ENCODE data around the gene SNRNP25.

SNRNP25 gene

DNA sequence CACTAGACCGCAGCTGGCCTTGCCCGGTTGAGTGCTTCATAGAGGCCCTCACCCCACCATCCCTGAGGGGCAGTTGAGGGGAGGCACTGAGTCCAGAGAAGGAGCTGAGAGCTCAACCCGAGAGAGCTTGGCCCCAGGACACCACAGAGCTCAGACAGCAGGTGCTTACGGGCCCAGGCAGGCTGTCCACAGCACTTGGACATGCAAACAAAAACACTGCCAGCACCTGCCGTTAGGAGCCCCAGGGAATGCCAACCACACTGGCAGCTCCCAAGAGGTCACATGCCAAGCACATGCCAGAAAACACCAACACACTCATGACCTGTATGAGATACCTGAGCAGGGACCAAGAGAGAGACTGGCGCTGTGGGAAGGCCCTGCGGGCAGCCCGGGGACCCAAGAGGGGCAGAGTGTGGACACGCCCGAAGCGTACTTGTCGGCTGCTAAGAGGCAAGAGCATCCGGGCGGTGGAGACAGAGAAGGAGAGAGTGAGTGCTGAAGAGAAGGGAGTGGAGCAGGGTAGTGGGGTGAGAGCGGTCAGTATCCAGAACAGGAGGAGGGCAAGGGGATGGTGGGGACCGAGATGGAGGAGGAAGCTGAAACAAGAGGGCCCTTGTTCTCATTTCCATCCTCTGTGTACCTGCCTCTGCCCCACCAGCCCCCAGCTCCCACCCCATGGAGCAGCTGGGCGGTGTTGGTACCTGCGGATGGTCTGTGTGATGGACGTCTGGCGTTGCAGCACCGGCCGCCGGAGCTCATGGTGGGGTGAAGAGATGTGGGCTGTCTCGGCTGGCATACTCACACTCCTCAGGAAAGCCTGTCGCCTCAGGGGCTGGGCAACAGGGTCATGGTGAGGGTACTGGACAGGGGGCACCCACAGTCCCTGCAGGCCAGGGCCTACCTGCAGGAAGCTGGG lies 10.6 kb downstream of the SNRNP25 start:
- DNase-seq (ENCODE audit: low read depth): no peak

DNA sequence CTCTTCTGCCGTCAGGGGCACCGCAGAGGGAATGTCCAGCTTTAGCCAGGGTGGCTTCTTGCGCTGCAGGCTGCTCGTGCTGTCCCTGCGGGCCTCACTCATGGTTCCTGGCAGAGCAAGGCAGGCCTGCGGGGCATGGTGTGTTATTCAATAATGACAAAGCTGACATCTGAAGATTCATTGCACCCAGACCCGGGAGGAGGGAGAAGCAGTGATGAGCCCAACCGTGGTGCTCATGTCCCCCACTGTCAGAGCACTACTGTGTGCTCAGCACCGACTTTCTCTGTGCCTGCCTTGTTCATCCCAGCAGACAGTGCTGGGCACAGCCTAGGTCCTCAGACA lies 11.3 kb downstream of the SNRNP25 start:
- DNase-seq (ENCODE audit: low read depth): no peak

DNA sequence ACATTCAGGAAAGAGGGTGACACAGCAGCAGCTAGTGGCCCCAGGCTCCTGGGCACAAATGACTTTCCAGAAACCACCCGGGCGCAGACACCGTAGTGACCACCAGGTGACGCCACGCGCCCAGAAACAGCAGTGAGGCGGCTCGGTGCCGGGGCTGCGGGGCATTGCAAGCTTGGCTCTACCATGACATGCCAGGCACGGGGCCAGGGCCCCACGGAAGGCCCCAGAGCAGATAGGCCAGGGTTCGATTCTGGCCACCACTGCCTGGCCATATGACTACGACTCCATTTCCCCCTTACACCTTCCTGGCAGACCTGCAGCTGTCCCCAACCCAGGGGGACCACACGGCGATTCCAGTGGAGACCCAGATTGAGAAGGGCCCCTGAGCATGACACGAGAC lies 12.1 kb downstream of the SNRNP25 start:
- peak; percentile 77 for DNase-seq (ENCODE audit: low read depth)

DNA sequence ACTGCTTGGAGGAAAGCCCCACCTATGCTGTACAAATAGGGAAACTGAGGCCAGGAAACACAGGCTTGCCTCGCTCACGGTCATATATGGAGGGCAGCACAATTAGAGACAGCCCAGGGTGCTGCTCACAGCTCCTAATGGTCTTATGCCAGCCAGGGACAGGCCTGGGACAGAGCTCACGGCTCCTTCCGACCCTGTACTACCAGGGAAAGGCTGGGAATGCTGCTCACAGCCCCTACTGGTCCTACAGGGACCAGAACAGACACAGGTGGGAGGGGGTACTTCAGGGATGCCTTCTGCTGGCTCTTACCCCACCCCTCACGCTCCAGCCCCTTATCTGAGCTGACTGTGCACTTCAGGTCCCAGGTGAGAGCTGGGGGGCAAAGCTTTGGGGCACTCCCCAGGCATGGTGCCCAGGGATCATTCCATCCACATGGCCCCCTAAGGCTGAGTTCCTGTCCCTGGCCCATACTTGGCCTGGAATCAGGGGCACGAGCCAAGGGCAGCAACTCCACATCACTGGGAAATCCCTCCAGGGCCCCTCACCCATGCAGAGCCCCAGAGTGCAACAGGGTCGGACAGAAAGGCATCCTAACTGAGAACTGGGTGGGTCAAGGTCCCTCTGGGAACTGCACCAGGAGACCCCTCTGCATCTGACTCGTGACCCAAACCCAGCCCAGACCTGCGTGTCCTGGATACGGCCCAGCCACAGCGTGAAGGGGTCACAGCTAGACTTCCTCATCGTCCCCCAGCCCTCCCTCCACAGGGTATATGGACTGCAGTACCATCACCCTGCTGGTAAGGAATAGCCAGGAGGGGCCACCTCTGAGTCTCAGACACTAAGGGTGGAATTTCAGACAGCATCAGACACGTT lies 12.9 kb downstream of the SNRNP25 start:
- DNase-seq (ENCODE audit: low read depth): no peak

DNA sequence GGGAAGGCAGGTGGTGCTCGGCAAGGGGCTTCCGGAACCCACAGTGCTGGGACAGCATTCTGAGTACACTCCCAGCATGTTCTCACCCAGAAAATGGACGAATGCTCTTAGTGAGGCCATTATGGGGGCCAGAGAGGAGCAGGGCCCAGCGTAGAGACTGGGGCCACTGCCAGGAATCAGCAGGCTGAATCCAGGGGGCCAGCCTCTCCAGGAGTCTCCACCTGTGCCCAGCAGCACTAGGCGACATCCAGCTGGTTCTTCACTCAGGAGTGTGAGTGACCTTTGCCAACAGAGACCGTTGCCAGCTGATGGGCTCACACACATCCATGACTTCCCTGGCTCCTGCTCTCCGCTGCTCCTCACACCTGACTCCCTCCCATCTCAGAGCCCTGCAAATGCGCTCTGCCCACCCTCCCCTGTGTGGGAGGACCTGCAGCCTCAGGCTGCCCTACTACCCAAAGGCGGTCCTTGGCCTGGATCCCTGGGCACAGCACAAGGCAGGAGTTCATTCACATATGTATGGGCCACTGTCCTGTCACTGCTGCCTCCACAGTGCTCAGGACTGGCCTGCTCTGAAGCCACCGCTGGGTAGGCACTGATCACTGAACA lies 13.7 kb downstream of the SNRNP25 start:
- DNase-seq (ENCODE audit: low read depth): no peak

DNA sequence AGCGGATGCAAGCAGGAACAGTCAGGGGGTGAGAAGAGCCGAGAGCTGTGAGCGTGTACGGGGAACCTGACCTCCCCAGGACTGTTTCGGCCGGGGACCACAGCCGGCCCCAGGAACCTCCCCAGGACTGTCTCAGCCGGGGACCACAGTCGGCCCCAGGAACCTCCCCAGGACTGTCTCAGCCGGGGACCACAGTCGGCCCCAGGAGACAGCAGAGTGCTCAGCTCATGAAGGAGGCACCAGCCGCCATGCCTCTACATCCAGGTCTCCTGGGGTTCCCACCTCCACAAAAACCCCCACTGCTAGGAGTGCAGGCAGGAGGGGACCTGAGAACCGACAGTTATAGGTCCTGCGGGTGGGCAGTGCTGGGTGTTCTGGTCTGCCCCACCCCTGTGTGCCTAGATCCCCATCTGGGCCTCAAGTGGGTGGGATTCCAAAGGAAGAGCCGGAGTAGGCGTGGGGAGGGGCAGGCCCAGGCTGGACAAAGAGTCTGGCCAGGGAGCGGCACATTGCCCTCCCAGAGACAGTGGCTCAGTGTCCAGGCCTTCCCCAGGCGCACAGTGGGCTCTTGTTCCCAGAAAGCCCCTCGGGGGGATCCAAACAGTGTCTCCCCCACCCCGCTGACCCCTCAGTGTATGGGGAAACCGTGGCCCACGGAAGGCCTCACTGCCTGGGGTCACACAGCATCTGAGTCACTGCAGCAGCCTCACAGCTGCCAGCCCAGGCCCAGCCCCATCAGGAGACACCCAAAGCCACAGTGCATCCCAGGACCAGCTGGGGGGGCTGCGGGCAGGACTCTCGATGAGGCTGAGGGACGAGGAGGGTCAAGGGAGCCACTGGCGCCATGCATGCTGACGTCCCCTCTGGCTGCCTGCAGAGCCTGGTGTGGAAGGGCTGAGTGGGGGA lies 14.5 kb downstream of the SNRNP25 start:
- DNase-seq (ENCODE audit: low read depth): no peak

DNA sequence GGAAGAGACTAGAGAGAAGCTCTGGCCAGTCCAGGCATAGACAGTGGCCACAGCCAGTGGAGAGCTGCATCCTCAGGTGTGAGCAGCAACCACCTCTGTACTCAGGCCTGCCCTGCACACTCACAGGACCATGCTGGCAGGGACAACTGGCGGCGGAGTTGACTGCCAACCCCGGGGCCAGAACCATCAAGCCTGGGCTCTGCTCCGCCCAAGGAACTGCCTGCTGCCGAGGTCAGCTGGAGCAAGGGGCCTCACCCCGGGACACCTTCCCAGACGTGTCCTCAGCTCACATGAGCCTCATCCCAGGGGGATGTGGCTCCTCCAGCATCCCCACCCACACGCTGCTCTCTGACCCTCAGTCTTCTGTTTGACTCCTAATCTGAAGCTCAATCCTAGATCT lies 15.6 kb downstream of the SNRNP25 start:
- DNase-seq (ENCODE audit: low read depth): no peak

DNA sequence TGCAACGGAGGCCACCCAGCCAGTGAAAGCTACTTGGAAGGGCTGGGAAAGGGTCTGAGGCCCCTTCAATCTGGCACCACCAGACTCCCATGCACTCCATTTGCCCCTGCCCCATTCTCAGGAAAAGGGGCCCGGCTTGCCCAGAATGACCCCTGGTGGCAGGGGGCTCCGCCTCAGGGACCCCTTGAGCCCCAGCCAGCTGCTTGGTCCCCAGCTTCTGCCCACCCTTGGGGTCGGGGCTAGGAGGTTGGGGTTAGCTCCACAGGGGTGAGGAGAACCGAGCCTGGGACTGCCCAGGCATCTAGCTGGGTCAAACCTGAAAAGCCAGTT lies 17.5 kb downstream of the SNRNP25 start:
- no peak for DNase-seq (ENCODE audit: low read depth)

DNA sequence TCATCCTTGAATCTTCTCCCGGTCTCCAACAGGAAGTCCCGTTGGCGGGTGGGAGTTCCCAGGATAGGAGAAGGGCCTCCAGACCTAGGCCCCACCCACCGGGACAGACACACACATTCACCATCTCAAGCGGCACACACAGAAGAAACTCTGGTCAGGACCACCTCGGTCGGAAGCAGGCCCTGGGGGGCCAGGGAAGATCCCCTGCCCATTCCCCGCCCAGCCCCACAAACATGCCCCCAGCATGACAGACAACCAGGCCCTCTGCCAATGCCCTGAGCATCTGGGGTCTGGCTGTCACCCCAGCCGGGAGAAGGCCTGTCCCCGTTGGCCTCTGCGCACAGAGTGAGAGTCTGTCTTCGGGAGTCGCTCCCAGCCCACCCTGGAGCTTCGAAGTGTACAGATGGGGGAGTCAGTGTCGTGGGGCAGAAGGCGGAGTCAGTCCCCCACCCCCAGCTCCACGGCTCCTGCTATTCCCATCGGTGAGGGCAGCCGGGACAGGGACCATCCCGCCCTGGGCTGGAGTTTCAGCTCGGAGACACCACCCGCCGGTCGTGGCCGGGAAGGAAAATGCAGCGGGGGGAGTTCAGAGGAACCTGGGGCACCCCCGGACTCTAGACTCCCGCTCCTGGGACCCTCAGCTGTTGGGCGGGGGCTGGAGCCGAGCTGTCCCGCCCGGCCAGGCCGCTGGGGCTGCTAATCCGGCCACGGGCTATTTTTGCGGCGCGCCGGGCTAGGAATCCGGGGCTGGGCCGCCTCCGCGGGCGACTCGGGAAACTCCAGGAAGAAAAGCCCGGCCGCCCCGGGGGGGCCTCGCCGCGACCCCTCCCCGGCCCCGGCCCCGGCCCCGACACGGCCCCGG lies 18.1 kb downstream of the SNRNP25 start:
- no peak for DNase-seq (ENCODE audit: low read depth)

DNA sequence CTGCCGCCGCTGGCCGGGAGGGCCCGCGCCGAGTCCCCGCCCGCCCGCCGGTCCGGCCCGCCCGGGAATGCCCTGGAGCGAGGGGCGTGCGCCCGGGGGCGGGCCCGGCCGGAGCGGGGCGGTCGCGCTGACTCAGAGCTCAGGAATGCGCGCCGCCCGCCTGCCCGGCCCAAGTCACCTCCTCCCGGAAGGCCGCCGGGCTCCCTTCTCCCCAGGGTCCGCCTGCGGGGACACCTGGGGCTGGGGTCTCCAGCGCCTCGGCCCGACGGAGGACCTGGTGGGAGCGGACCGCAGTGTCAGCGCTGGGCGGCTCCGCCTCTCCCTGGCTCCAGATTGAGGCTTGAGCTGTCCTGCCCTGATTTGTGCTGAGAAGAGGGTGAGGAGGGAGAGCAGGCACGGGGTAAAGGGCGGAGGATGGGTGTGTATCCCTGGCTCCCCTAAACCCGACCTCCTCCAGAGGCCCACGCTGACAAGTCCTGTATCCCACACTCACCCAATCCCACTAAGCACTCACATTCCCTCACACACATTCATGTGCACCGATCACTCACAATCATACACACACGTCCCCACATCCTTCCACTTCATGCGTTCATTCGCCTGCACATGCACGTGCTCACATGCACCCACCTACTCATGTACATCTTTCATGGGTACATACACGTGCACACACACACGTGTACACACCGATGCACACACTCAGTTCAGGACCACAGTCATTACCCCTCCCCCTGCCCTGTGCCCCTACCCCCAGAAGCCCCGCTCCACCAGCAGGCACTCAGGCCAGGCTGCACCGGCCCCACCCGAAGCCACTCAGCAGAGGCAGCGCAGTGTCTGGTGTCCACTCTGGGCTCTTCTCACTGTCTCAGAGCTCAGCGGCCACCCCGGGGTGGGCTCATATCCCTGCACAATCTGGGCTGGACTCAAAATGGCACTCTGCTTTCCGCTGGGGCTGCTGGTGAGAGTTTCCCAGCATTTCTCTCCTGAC lies 19.2 kb downstream of the SNRNP25 start, which contains the start of gene RHBDF1:
TSS of gene RHBDF1 (minus strand) at position 71 of the 988 bp plus-strand sequence. CDS start 7,616 bp downstream, outside the sequence.
- no peak for DNase-seq (ENCODE audit: low read depth)

DNA sequence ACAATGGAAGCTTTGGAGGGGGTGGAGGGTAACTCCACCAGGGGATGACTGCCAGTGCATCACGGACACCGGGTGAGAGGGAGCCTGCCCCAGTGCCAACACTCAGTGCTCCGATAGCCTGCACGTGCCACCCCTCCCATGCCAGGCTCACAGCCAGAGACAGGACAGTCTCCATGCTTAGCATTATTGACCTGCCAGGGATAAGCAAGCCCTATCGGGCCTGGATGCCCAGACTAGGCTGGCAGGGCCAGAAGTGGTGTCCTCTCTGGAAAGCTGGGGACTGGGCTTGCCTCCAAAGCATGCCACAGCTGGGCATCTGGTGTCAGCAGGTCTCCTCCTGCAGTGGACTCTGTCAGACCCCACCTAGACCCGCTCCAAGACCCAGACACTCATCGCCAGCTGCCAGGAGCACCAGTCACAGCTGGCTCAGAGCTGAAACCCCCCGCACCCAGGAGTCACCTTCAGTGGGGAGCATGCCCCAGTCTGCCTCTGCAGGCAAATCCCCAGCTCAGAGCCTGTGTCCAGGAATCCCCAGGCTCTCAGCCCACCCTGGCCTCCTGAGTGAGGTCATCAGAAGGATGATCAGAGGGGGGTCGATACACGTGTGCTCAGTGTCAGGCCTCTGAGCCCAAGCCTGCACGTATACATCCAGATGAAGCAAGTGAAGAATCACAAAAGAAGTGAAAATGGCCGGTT lies 20.6 kb downstream of the SNRNP25 start:
- DNase-seq (ENCODE audit: low read depth): no peak

DNA sequence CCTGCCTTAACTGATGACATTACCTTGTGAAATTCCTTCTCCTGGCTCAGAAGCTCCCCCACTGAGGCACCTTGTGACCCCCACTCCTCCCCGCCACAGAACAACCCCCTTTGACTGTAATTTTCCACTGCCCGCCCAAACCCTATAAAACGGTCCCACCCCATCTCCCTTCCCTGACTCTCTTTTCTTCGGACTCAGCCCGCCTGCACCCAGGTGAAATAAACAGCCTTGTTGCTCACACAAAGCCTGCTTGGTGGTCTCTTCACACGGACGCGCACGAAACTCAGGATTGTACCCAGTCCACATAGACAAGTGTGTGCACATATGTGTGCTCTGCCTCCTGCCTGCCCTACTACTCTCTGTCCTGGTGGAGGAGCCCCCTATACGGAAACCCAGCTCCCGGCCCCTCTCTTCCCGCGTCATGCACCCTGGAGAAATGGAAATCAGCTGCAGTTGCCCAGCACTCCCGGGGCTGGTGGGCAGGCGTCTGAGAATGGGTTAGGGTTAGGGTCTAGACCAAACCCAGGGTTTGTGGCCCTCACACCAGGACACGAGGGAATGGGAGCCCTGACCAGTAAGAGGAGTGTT lies 21.2 kb downstream of the SNRNP25 start:
- DNase-seq (ENCODE audit: low read depth): no peak

DNA sequence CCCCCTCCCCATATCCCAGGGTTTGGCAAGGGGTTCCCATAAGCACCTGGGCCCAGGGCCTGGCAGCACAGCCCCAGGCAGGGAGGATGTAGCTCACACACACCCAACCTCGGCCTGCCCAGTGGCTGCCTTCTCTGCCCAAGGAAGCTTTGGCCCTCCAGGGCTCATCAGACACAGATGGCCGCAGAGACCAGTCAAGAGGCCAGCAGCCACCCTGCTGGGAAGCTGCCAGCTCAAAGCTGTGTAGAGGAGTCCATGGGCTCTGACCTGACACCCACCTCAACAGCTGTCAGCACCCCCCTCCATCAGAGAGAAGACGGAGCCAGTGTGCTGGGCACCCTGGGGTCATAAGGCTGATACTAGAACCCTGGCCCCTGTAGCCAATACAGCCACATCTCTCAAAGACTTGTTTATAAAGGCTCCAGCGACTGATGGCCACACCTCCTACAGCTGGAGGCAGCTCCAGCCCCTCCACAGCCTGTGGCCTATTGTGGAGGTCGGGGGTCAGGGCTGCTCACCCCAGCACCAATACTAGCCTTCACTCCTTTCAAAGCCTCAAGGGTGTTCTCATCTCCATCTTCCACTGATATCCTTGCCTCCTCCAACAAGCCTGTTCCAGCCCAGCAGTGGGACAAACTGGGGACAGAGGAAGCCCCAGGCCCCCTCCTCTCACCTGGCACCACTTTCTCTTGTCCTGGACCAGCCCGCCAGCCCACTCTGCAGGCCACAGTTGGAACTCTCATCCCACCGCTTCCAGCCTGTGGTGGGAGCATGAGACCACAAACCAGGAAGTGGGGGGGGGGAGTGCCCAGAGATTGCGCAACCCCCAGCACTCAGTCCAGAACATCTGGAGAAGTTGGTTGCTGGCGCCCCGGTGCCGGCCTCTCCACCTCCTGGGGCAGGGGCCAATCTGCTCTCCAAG lies 22.2 kb downstream of the SNRNP25 start:
- no peak for DNase-seq (ENCODE audit: low read depth)

DNA sequence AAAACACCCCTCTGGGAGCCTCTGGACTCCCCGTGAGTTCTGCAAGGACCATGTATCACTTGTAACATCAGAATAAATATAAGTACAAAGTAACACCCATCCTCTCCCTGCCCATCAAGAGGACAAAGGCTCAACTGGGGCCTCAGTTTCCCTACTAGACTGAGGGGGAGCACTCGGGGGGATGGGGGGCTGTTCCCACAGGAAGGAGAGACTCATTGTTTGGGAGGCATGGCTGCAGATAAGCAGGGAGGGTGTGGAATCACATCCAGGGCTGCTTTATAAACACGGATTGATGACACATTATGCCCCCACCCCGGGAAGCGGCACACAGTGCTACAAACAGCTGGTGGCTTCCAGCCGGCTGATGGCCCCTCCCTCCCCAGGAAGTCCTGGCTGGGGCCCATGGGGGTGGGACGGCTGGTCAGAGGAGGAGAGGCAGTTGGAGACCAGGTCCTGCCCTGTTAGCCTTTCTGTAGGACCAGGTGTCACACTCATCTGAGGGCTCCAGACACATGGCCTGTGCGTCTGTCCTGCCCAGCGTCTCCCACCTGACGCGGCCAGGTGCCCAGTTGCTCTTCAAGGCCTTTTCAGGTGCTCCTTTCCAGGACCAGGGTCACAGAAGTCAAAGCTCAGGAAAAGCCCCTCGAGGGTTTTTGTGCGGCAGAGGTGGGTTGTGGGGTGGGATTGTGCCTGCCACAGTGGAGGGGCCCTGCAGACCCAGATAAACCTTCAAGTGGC lies 23.1 kb downstream of the SNRNP25 start:
- DNase-seq (ENCODE audit: low read depth): no peak

DNA sequence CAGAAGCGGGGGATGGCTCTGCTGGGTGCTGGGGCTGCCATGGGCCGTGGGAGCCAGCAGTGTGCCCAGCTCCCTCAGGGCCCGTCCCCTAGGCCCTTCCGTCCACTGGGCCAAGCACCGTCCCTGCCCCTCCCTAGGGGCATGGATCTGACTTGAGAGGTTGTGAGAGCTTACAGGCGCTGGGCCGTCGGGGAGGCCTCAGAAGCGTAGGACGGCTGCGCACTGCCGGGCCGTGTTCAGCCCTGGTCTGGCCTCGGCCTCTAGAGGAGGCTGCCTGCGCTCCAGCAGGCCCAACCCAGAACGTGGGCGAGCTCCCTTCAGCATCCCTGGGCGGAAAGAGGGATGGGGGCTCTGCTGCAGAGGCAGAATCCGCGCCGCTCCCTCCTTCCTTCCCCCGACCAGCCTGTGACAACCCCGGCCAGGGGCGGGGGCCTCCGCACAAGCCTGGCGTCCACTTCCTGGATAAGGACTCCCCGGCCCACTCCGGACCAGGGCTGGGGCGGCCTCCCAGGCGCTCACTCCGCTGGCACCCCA lies 23.7 kb downstream of the SNRNP25 start:
- DNase-seq (ENCODE audit: low read depth): no peak

DNA sequence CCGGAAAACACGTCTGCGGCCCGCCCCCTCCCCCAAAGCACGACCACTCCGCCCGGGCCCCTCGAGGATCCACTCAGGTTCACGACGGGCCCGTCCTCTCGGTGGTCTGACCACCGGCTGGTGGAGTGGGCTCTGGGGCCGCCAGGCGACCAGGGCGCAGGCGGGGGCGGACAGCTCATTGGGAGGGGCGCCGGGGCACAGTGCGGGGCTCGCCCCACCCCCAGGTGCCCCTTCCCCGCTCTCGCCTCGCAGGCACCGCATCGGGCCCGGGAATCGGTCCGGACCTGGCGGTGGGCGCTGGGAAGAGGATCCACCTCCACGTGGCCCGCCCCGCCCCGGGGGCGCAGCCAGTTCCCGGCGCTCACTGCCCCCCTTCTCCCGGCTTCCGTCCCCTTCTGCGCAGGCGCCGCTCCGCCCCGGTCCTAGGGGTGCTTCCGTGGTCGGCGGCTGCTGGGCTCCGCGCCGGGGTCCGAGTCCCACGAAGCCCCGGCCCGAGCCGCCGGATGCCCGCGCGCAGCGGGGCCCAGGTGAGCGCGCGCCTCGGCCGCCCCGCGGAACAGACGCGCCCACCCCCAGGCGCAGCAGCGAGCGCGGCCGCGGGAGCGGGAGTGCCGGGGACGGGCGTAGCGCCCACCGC lies 24.3 kb downstream of the SNRNP25 start, which contains the start of gene MPG:
TSS of gene MPG (plus strand) at position 419 of the 637 bp plus-strand sequence. CDS start at position 504, 85 bp downstream.
- peak; percentile 75 for DNase-seq (ENCODE audit: low read depth)
